ENCODE data around the gene PHLDA2.

The PHLDA2 gene

GRCh38 chr11:2928605-2929530 lies at the start of gene PHLDA2:
PHLDA2 (minus strand) TSS chr11:2929420; CDS start chr11:2929364, 56 bp downstream.
- H3K36me3 ChIP-seq: no peaks in the 10 kb centered on the region
- H3K27ac ChIP-seq: peak within 1 kb of the TSS; percentile 51 to 67
- DNase-seq: peak; percentile 44 to 76
- intact Hi-C loops (cut with DNase I; ENCODE audit: low total_unique reads): no loop called here
- H3K4me1 ChIP-seq: peaks cover 0 to 57% (median 32%) of the 10 kb centered on the region in 4 donors
- H3K9me3 ChIP-seq: no peaks in the 10 kb centered on the region
- no peak for TF ChIP-seq CTCF (IDR thresholded peaks at IDR 0.05)
- peaks cover 0 to 19% of the 10 kb centered on the region in 2 donors for H3K27me3 ChIP-seq
- peak within 1 kb of the TSS; percentile 53 to 75 for H3K4me3 ChIP-seq

GRCh38 chr11:2977113-2977512 lies 47.9 kb upstream of the PHLDA2 start:
- H3K27me3 ChIP-seq: no peaks in the 10 kb centered on the region
- H3K4me1 ChIP-seq: peaks cover 0 to 11% (median 4%) of the 10 kb centered on the region in 4 donors
- H3K27ac ChIP-seq: no peak overlapping the region
- intact Hi-C loops (cut with DNase I; ENCODE audit: low total_unique reads): no loop called here
- DNase-seq: no peak
- no peaks in the 10 kb centered on the region for H3K9me3 ChIP-seq
- no peak for TF ChIP-seq CTCF (IDR thresholded peaks at IDR 0.05)
- H3K36me3 ChIP-seq: peaks cover 45 to 71% (median 70%) of the 10 kb centered on the region in 3 donors
- no peak overlapping the region for H3K4me3 ChIP-seq

GRCh38 chr11:2976294-2977063 lies 47.3 kb upstream of the PHLDA2 start:
- no peak overlapping the region for H3K4me3 ChIP-seq
- intact Hi-C loops (cut with DNase I; ENCODE audit: low total_unique reads): no loop called here
- no peaks in the 10 kb centered on the region for H3K9me3 ChIP-seq
- H3K4me1 ChIP-seq: peaks cover 0 to 5% (median 1%) of the 10 kb centered on the region in 4 donors
- peaks cover 52 to 77% (median 77%) of the 10 kb centered on the region in 3 donors for H3K36me3 ChIP-seq
- no peak for DNase-seq
- TF ChIP-seq CTCF (IDR thresholded peaks at IDR 0.05): no peak
- H3K27ac ChIP-seq: no peak overlapping the region
- H3K27me3 ChIP-seq: no peaks in the 10 kb centered on the region

- DNase-seq: no peak
- no peaks in the 10 kb centered on the region for H3K27me3 ChIP-seq
- intact Hi-C loops (cut with DNase I; ENCODE audit: low total_unique reads): no loop called here
- peak; percentile 7 to 10 for TF ChIP-seq CTCF (IDR thresholded peaks at IDR 0.05)
- peaks cover 61 to 86% (median 85%) of the 10 kb centered on the region in 3 donors for H3K36me3 ChIP-seq
- no peak overlapping the region for H3K27ac ChIP-seq
- no peak overlapping the region for H3K4me3 ChIP-seq
- H3K9me3 ChIP-seq: no peaks in the 10 kb centered on the region
- H3K4me1 ChIP-seq: peaks cover 0 to 4% (median 0%) of the 10 kb centered on the region in 4 donors
These were observed 46.4 kb upstream of the PHLDA2 start for GRCh38 chr11:2975594-2975993.

GRCh38 chr11:2974272-2974671 lies 45.1 kb upstream of the PHLDA2 start:
- Histone ChIP-seq H3K27me3 (no peaks in the 10 kb centered on the region), H3K9me3 (no peaks in the 10 kb centered on the region), H3K36me3 (peaks cover 74 to 97% (median 96%) of the 10 kb centered on the region in 3 donors), H3K4me1 (peaks cover 0 to 4% (median 0%) of the 10 kb centered on the region in 4 donors), H3K4me3 (no peak overlapping the region), H3K27ac (no peak overlapping the region)
- no peak for TF ChIP-seq CTCF (IDR thresholded peaks at IDR 0.05)
- intact Hi-C loops (cut with DNase I; ENCODE audit: low total_unique reads): no loop called here
- DNase-seq: no peak

Measured in tibial artery (tissue), 4 donors.